Stimulated activated CD4-positive, alpha-beta T cell treated with anti-CD3 and anti-CD28 coated beads, Interleukin-4, amount 100 ng/mL, for 48 hours (primary cell): ENCODE results near the gene GOLGA8B.
"Not testable (repeated sequence)": the region's sequence is repeated elsewhere in the genome, so short reads cannot be mapped to it uniquely, and the experiment has no call there.

ENCODE experiments used
- DNase-seq, 2 donors: peaks; one replicate each; pipeline ENCODE4 v3.0.0-alpha.2; 2020; ENCODE audit warnings: low read depth in 2 of 2

Gene GOLGA8B

GRCh38 chr15:34597316-34597715 is 13.9 kb upstream of the GOLGA8B start:
- no peak for DNase-seq

- no peak for DNase-seq
Measured at GRCh38 chr15:34594361-34594760, 10.9 kb upstream of the GOLGA8B start.

GRCh38 chr15:34591306-34591705 is 7.9 kb upstream of the GOLGA8B start:
- DNase-seq, result no peak

- DNase-seq, result no peak
Measured at GRCh38 chr15:34588046-34588674, 4.7 kb upstream of the GOLGA8B start.

GRCh38 chr15:34585966-34586365 is 2.5 kb upstream of the GOLGA8B start:
- DNase-seq, result not testable (repeated sequence)

- no peak for DNase-seq
Measured at GRCh38 chr15:34584996-34585395, 1.5 kb upstream of the GOLGA8B start.

GRCh38 chr15:34584330-34584668 is 848 bp upstream of the GOLGA8B start:
- no peak for DNase-seq

- no peak for DNase-seq
Measured at GRCh38 chr15:34582461-34583371, 735 bp downstream of the GOLGA8B start.

GRCh38 chr15:34581687-34582460 is 1.6 kb downstream of the GOLGA8B start:
- DNase-seq, result not testable (repeated sequence)

GRCh38 chr15:34581043-34581365 is 2.4 kb downstream of the GOLGA8B start:
- no peak for DNase-seq

GRCh38 chr15:34580251-34581042 is 3.0 kb downstream of the GOLGA8B start:
- DNase-seq, result not testable (repeated sequence)

GRCh38 chr15:34578283-34578674 is 5.2 kb downstream of the GOLGA8B start:
- DNase-seq, result no peak

- not testable (repeated sequence) for DNase-seq
Measured at GRCh38 chr15:34577658-34578282, 5.7 kb downstream of the GOLGA8B start.

- not testable (repeated sequence) for DNase-seq
Measured at GRCh38 chr15:34575035-34575434, 8.4 kb downstream of the GOLGA8B start.

- not testable (repeated sequence) for DNase-seq
Measured at GRCh38 chr15:34572921-34573320, 10.5 kb downstream of the GOLGA8B start.

GRCh38 chr15:34572019-34572641 is 11.3 kb downstream of the GOLGA8B start:
- not testable (repeated sequence) for DNase-seq

- DNase-seq, result not testable (repeated sequence)
Measured at GRCh38 chr15:34569670-34570396, 13.6 kb downstream of the GOLGA8B start.

- DNase-seq, result not testable (repeated sequence)
Measured at GRCh38 chr15:34567174-34567573, 16.3 kb downstream of the GOLGA8B start.

GRCh38 chr15:34564711-34565110 is 18.7 kb downstream of the GOLGA8B start:
- not testable (repeated sequence) for DNase-seq

- not testable (repeated sequence) for DNase-seq
Measured at GRCh38 chr15:34560814-34561213, 22.6 kb downstream of the GOLGA8B start.
